ENCODE measurements around the gene MBNL2. TPM values are rescaled to one million over a fixed set of nuclear protein-coding genes. Genes with fewer than 3 reads are reported as not detected.

The MBNL2 gene
- total RNA-seq, 2 experiments from 2014 or later: 13.4 to 15.5 TPM

- no peaks in the 10 kb centered on the region for H3K4me1 Mint-ChIP-seq
- no peak overlapping the region for H3K4me3 Mint-ChIP-seq
- ChIA-PET POLR2A (no interaction called here), CTCF (no interaction called here)
- no peaks in the 10 kb centered on the region for H3K36me3 Mint-ChIP-seq (ENCODE audit: low read depth)
- DNase-seq: no peak
- H3K9me3 Mint-ChIP-seq: no peaks in the 10 kb centered on the region
- peaks cover 3% of the 10 kb centered on the region for H3K27me3 Mint-ChIP-seq
- no peak overlapping the region for H3K27ac Mint-ChIP-seq
Observed at GRCh38 chr13:97417698-97418097, 195.6 kb downstream of the MBNL2 start.

- POLR2A ChIA-PET: no interaction called here
- H3K4me1 Mint-ChIP-seq: no peaks in the 10 kb centered on the region
- no peaks in the 10 kb centered on the region for H3K9me3 Mint-ChIP-seq
- H3K36me3 Mint-ChIP-seq (ENCODE audit: low read depth): no peaks in the 10 kb centered on the region
- H3K27me3 Mint-ChIP-seq: peaks cover 27% of the 10 kb centered on the region
- CTCF ChIA-PET: interaction anchor here (1.4 to 1.7 kb wide), 2 partner anchors 8 to 11 kb away, joined by 3 to 4 read pairs; no protein-coding TSS in a partner anchor
- no peak overlapping the region for H3K4me3 Mint-ChIP-seq
- no peak for DNase-seq
- H3K27ac Mint-ChIP-seq: no peak overlapping the region
Observed at GRCh38 chr13:97422118-97423054, 200.3 kb downstream of the MBNL2 start.

DNA sequence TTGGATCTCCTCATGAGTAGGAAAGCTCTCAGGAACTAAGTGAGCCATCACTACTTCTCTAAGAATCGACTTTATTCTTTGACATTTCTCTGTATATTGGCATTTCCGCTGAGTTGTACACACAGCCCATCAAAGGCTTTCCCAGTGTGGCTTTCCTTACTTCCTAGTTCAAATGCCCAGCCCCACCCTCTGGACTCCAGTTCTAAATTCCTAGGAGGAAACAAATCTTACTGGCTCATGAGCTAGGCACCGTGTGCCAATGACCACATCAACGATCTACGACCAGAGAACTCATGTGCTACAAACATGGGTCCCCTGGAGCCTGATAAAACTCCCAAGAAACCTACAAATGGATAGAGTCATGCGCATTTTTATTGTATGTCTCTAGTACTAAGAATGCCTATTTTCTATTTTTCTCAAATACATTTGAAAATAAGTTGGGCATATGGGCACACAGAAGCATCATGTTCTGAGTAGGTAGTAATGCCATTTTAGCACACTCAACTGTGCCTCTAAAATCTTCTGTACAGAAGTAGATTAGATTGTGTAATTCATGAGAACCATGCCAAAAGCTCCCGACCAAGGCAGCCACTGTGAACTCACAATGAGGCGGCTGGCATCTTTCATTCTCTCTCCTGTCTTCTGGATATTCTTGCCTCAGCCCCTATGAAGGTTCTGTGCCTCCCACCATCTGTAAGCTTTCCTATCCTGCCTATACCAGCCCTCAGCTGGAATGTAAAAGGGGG, 201.3 kb downstream of the MBNL2 start:
- no peak for DNase-seq
- Mint-ChIP-seq H3K4me1 (no peaks in the 10 kb centered on the region), H3K27ac (no peak overlapping the region), H3K27me3 (peaks cover 29% of the 10 kb centered on the region), H3K4me3 (no peak overlapping the region), H3K9me3 (no peaks in the 10 kb centered on the region), H3K36me3 (ENCODE audit: low read depth) (no peaks in the 10 kb centered on the region)
- ChIA-PET POLR2A (no interaction called here), CTCF (interaction anchor here (1.4 to 1.7 kb wide), 2 partner anchors 9 to 12 kb away, joined by 3 to 4 read pairs; no protein-coding TSS in a partner anchor)

DNA sequence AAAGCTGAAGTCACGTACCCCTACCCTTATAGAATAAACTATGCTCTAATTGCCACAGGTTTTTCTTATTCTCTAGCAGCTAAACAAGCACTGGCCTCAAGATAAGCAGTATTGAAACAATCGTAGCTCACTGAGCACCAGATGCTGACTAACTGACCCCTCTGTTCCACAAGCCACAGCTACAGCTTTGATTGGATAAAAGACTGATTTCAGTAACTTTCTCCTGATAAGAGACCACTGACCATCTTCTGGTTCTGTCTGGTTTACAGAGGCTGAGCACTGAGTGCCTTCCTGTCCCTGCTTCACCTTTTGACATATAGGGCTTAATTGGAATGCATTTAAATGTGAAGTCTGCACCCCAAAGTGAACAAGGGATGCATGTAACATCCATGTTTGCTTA, 203.5 kb downstream of the MBNL2 start:
- POLR2A ChIA-PET: no interaction called here
- no peak overlapping the region for H3K27ac Mint-ChIP-seq
- DNase-seq: no peak
- H3K4me1 Mint-ChIP-seq: peaks cover 2% of the 10 kb centered on the region
- no peak overlapping the region for H3K4me3 Mint-ChIP-seq
- no peaks in the 10 kb centered on the region for H3K9me3 Mint-ChIP-seq
- H3K36me3 Mint-ChIP-seq (ENCODE audit: low read depth): no peaks in the 10 kb centered on the region
- H3K27me3 Mint-ChIP-seq: peaks cover 34% of the 10 kb centered on the region
- CTCF ChIA-PET: interaction anchor here (0.9 kb wide), 1 partner anchor 24 kb away, joined by 6 read pairs; no protein-coding TSS in a partner anchor

DNA sequence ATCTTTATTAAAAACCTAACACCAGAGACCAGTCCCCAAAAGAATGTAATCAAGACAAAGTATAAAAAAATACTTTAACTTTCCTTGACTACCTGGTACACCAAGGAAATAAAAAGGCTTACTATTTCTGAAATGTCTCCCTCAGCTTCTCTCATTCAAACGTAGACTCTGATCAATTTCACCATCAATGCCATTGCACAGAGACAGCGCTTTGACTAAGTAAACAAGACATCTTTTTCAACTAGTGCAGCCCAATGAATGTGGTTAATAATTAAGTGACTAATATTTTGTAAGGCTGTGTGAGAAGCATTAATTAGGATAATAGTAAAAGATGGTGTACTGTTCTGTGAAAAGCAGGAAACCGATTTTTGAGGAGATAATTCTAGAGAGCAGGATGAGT, 204.6 kb downstream of the MBNL2 start:
- Mint-ChIP-seq H3K4me3 (no peak overlapping the region), H3K27me3 (peaks cover 34% of the 10 kb centered on the region), H3K9me3 (no peaks in the 10 kb centered on the region), H3K36me3 (ENCODE audit: low read depth) (no peaks in the 10 kb centered on the region), H3K4me1 (peaks cover 7% of the 10 kb centered on the region), H3K27ac (no peak overlapping the region)
- no peak for DNase-seq
- CTCF ChIA-PET: no interaction called here
- POLR2A ChIA-PET: no interaction called here

DNA sequence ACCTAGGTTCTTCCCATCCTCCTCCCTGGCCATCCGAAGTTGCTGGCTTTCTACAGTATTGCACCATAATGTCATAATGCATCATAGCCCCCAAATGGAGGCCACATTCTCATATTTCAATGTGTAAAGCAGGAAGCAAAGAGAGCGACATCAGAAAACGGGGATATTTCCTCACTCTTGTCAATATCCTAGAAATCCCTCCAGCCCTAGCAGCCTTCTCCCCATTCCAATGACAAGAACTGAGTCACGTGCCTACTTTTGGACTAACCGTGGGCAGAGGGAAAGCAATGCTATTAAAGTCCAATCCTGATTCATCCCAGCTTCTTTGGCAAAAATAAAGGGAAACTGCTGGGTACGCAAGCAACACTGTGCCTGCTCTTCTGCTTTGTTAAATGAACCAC, 207.5 kb downstream of the MBNL2 start:
- ChIA-PET POLR2A (interaction anchor here (0.6 kb wide), 1 partner anchor 203 kb away, joined by 3 read pairs; no protein-coding TSS in a partner anchor), CTCF (no interaction called here)
- no peak overlapping the region for H3K27ac Mint-ChIP-seq
- H3K9me3 Mint-ChIP-seq: no peaks in the 10 kb centered on the region
- H3K27me3 Mint-ChIP-seq: peaks cover 25% of the 10 kb centered on the region
- peaks cover 15% of the 10 kb centered on the region for H3K4me1 Mint-ChIP-seq
- H3K36me3 Mint-ChIP-seq (ENCODE audit: low read depth): no peaks in the 10 kb centered on the region
- DNase-seq: no peak
- H3K4me3 Mint-ChIP-seq: no peak overlapping the region

GRCh38 chr13:97430296-97430695, 208.2 kb downstream of the MBNL2 start:
- H3K4me1 Mint-ChIP-seq: peaks cover 19% of the 10 kb centered on the region
- no peaks in the 10 kb centered on the region for H3K36me3 Mint-ChIP-seq (ENCODE audit: low read depth)
- POLR2A ChIA-PET: interaction anchor here (0.6 kb wide), 1 partner anchor 204 kb away, joined by 3 read pairs; no protein-coding TSS in a partner anchor
- no peak overlapping the region for H3K27ac Mint-ChIP-seq
- no peaks in the 10 kb centered on the region for H3K9me3 Mint-ChIP-seq
- no peak for DNase-seq
- H3K27me3 Mint-ChIP-seq: peaks cover 21% of the 10 kb centered on the region
- H3K4me3 Mint-ChIP-seq: no peak overlapping the region
- CTCF ChIA-PET: no interaction called here

- CTCF ChIA-PET: interaction anchor here (0.7 kb wide), 1 partner anchor 8 kb away, joined by 3 read pairs; no protein-coding TSS in a partner anchor
- no peaks in the 10 kb centered on the region for H3K9me3 Mint-ChIP-seq
- peaks cover 13% of the 10 kb centered on the region for H3K27me3 Mint-ChIP-seq
- peak overlapping the region; percentile 99 for H3K4me3 Mint-ChIP-seq
- H3K4me1 Mint-ChIP-seq: peaks cover 27% of the 10 kb centered on the region
- POLR2A ChIA-PET: no interaction called here
- no peak overlapping the region for H3K27ac Mint-ChIP-seq
- peaks cover 7% of the 10 kb centered on the region for H3K36me3 Mint-ChIP-seq (ENCODE audit: low read depth)
- no peak for DNase-seq
Observed at GRCh38 chr13:97431171-97431764, 209.1 kb downstream of the MBNL2 start.

DNA sequence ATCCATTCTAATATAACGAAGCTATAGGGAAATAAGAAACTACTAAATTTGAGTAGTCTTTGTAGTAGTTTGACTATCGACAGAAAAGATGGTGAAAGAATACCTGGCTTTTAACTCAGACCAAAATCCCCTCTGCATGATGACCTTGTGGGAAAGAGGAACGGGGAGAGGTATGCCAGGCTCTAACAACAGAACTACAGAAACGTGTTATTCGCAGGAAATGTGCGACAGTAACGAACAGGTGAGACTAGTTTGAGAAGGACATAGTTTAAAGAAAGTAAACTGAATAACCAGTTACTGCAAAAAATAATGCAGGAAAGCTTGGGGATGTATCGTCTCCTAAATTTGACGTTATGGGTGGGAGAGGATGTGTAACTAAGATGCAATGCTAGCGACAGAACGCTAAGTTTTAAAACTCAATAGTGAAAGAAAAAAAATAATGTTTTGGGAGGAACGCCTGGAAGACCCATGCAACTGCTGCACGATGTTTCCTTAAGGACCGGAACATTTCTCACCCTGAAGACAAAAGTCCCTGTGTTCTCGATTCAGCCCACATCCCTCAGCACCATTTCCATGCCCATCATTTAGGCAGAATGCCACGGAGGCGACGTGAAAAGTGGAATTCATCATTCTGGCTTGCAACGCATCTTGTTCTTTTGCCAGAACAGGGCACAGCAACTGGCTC, 210.2 kb downstream of the MBNL2 start:
- H3K9me3 Mint-ChIP-seq: no peaks in the 10 kb centered on the region
- H3K36me3 Mint-ChIP-seq (ENCODE audit: low read depth): peaks cover 7% of the 10 kb centered on the region
- H3K27me3 Mint-ChIP-seq: peaks cover 9% of the 10 kb centered on the region
- ChIA-PET CTCF (interaction anchor here (0.9 kb wide), 1 partner anchor 322 kb away, joined by 3 read pairs; no protein-coding TSS in a partner anchor), POLR2A (no interaction called here)
- peak overlapping the region; percentile 99 for H3K4me3 Mint-ChIP-seq
- peak overlapping the region; percentile 100 for H3K27ac Mint-ChIP-seq
- H3K4me1 Mint-ChIP-seq: peaks cover 33% of the 10 kb centered on the region
- DNase-seq: no peak

DNA sequence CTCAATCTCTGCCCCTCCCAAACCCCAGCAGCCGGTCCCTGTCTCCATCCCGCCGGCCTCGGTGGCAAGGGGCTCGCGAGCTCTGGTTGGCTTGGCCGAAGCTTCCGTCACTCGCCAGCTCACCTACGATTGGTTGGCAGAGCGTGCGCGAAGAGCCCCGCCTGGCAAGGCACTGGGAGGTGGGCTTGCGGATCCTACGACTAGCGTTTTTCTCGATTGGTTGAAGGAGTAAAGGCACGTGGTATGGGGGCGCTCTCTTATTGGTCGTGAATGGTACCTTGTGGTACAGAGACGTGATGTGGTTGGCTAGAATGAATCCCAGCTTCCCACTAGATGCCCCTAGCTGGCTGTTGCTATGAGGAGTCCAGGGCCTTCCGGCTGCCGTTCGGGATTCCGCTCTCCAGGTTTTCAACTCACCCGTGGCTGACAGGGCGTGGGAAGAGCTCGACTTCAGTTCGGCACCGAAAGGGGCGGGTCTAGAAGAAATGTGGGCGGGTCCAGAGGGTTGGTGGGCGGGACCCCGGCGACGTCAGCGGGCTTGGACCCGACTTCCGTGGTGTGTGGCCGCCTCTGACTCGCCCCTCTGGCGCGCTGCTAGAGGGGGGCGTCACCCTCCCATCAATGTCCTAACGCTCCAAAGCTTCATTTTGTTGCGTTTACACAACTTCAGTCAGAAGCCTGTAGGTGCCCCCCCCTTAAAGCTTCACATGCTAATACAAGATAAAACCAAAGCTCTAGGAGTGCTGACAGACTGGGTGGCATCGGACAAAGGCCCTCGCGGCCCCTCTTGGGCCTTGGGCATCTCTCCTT, 211.0 kb downstream of the MBNL2 start:
- H3K27me3 Mint-ChIP-seq: peaks cover 5% of the 10 kb centered on the region
- peaks cover 7% of the 10 kb centered on the region for H3K36me3 Mint-ChIP-seq (ENCODE audit: low read depth)
- DNase-seq: peak; percentile 98
- CTCF ChIA-PET: interaction anchor here (0.9 to 1.4 kb wide), 2 partner anchors 15 to 323 kb away, joined by 3 to 4 read pairs; no protein-coding TSS in a partner anchor
- POLR2A ChIA-PET: interaction anchor here (1.0 kb wide), 1 partner anchor 211 kb away, joined by 4 read pairs; the partner anchor contains the start of gene MBNL2
- peaks cover 35% of the 10 kb centered on the region for H3K4me1 Mint-ChIP-seq
- H3K4me3 Mint-ChIP-seq: peak overlapping the region; percentile 99
- peak overlapping the region; percentile 100 for H3K27ac Mint-ChIP-seq
- no peaks in the 10 kb centered on the region for H3K9me3 Mint-ChIP-seq

GRCh38 chr13:97433727-97434396, 211.7 kb downstream of the MBNL2 start, which contains the start of gene RAP2A:
RAP2A (plus strand) TSS chr13:97434169; CDS start chr13:97434471, 302 bp downstream.
- H3K27ac Mint-ChIP-seq: peak within 1 kb of the TSS; percentile 100
- DNase-seq: peak; percentile 90
- H3K4me1 Mint-ChIP-seq: peaks cover 35% of the 10 kb centered on the region

More at GRCh38 chr13:97433727-97434396, 211.7 kb downstream of the MBNL2 start, which contains the start of gene RAP2A:
- Mint-ChIP-seq H3K27me3 (peaks cover 3% of the 10 kb centered on the region), H3K9me3 (no peaks in the 10 kb centered on the region), H3K36me3 (ENCODE audit: low read depth) (peaks cover 7% of the 10 kb centered on the region), H3K4me3 (peak within 1 kb of the TSS; percentile 99)
- POLR2A ChIA-PET: interaction anchor here (0.6 to 1.0 kb wide), 2 partner anchors 81 to 211 kb away, joined by 3 to 4 read pairs; partner anchors contain the start of gene MBNL2
- CTCF ChIA-PET: interaction anchor here (0.6 to 1.4 kb wide), 2 partner anchors 14 to 53 kb away, joined by 3 to 4 read pairs; no protein-coding TSS in a partner anchor
